Ramos (cell line): ENCODE results near the gene LRRC55.

Experiments used
- in situ Hi-C: fragments of 300-500 bp; cut with MboI; formaldehyde crosslinking; loops from one replicate; pipeline ENCODE4 v1.14.3; 2022; ENCODE audit warnings: low sequenced_read_pairs; ENCODE audit not compliant: unreplicated experiment

Gene LRRC55, protein sequence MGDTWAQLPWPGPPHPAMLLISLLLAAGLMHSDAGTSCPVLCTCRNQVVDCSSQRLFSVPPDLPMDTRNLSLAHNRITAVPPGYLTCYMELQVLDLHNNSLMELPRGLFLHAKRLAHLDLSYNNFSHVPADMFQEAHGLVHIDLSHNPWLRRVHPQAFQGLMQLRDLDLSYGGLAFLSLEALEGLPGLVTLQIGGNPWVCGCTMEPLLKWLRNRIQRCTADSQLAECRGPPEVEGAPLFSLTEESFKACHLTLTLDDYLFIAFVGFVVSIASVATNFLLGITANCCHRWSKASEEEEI

DNA sequence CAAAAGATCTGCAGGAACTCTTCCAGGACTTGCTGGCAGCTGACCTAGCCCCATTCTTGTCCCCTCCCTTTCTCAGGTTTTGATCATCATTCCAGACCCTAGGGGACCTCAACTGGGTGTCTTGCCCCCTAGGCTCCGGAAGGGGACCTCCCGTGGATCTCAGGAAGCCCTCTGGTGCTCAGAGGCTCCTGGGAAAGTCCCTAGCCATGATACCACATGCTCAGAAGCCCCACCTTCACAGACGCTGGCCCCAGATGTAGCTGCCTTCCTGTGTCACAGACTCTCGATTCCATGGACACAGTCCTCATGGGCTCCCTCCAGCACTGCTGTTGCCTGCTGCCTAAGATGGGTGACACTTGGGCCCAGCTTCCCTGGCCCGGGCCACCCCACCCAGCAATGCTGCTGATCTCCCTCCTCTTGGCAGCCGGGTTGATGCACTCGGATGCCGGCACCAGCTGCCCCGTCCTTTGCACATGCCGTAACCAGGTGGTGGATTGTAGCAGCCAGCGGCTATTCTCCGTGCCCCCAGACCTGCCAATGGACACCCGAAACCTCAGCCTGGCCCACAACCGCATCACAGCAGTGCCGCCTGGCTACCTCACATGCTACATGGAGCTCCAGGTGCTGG, at the start of gene LRRC55:
Gene LRRC55 (plus strand): TSS at position 276 of the 628 bp plus-strand sequence. CDS start 70 bp downstream, at position 346.
- in situ Hi-C loops = no loop called here

DNA sequence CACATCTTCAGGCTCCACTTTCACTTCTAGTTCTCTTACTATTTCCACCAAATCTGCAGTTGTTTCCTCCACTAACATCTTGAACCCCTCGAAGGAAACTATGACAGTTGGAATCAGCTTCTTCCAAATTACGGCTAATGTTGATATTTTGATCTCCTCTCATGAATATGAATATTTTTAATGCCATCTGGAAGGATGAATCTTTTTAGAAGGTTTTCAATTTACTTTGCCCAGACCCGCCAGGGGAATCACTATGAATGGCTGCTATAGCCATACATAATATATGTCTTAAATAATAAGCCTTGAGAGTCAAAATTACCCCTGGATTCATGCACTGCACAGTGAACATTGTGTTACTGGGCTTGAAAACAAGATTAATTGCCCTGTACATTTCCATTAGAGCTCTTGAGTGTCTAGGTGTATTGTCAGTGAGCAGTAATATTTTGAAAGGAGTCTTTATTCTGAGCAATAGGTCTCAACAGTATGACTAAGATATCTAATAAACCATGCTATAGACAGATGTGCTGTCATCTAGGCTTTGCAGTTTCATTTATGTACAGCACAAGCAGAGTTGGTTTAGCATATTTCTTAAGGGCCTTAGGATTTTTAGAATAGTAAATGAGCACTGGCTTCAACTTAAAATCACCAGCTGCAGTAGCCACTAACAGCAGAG, 48.3 kb upstream of the LRRC55 start:
- in situ Hi-C loops = no loop called here

DNA sequence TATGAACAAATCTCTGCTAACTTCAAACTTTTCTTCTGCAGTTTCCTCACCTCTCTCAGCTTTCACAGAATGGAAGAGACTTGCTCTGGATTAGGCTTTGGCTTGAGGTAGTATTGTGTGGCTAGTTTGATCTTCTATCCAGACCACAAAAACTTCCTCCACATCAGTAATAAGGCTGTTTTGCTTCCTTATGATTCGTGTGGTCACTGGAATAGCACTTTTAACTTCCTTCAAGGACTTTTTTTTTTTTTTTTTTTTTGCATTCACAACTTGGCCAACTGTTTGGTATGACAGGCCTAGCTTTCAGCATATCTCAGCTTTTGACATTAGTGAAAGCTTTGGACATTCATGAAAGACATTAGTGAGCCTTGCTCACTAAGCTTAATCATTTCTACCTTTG, 47.5 kb upstream of the LRRC55 start:
- in situ Hi-C loops = no loop called here

DNA sequence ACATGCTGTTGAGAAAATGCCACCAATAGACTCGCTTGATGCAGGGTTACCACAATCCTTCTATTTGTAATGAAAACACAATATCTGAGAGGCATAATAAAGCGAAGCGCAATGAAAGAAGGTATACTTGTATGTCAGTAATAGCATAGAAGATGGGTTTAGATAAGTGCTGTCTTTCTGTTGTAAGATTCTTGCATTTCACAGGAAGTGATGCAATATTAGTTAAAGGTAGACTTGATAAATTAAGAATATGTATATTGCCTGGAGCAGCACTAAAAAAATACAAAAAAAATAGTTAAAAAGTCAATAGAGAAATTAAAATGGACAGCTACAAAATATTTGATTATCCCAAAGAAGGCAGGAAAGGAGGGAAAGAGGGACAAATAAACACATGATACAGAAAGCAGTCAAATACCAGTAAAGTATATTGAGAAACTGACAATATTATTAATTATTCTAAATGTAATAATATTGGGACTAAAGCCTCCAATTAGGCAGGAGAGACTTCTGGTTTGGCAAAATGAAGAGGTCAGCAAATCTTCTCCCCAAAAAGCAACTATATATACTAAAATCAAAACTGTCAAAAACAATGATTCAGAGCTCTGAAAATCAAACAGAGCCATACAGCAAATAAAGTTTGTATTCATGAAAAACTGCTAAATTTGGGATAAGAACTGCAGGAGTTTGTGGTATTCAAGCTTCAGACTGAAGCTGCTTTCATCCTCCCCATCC, 46.6 kb upstream of the LRRC55 start:
- in situ Hi-C loops = no loop called here

DNA sequence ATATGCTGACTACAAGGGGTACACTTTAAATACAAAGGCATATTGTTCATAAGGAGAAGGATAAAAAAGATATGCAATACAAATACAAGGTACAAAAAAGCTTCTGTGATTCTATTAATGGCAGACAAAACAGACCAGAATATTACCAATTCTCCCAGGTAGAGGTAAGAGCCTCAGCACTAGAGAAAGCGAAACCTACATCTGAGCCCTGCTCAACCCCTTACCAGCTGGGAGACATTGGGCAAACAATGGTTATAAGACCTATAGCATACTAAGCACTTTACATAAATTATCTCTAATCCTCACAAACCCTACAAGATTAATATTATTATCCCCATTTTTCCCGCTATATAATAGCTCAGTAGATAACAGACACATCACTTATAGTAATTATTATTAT, 41.2 kb upstream of the LRRC55 start:
- in situ Hi-C loops = no loop called here

DNA sequence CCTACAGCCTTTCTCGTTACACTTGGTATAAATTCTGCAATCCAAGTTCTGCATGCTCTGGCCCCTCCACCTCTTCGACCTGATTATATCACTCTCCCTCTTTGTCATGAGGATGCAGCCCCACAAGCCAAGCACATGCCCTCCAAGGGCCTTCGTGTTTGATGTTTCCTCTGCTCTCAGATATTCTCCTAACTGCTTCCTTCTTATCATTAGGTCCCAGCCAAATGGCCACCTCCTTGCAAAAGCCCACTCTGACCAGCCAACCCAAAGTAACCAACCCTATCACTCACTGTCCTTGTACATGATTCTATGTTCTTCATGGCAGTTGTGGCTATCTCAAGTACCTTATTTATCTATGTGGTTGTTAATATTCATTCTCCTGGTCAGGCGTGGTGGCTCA, 38.3 kb upstream of the LRRC55 start:
- in situ Hi-C loops = no loop called here

DNA sequence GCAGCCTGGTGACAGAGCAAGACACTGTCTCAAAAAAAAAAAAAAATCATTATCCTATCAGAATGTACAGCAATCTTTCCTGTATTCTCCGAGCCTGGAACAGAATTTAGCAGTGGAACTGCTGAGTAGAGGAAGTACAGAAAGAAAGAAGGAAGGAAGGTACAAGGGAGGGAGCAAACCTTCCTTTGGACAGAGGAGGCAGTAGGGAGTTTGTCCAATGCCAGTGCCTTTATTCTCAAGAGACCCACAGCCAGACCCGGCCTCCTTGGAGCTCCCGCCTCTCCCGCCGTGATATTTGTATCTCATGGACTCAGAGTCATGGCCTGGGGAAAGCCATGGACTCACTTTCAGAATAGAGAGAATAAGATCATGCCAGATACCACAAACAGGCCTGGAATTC, 37.7 kb upstream of the LRRC55 start:
- in situ Hi-C loops = no loop called here

DNA sequence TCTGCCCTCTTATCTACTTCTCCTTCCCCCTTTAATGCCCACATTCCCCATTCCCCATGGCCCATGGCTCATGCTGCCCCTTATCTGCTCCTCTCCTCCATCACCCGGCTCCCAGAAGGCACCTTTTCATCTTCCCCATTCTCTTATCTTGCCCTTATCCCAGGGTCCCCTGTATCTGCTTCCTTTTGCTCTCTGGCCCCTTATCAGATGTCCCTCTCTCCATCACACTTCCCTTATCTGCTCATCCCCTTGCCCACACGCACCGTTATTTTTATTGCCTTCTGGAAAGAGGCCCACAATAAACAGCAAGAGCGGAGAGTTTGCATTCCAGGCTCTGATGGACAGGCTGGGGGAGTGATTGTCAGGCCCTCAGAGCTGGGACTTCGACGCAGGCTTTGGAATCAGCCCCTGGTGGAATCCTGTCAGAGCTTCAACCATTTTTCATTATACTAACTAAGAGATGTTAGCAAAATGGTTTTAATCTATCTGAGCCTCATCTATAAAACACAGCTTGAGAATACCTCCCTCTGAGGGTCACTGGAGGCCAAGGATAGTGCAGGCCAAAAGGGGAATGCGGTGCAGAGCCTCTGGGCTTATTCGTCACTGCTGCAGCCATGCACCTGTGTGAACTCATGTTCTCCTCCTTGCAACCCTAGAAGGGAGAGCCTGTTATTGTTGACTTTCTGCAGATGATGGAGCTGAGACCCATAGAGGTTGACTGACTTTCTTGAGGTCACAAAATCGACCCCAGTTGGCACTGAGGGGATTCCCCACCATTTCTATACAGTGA, 37.0 kb upstream of the LRRC55 start:
- in situ Hi-C loops = no loop called here

DNA sequence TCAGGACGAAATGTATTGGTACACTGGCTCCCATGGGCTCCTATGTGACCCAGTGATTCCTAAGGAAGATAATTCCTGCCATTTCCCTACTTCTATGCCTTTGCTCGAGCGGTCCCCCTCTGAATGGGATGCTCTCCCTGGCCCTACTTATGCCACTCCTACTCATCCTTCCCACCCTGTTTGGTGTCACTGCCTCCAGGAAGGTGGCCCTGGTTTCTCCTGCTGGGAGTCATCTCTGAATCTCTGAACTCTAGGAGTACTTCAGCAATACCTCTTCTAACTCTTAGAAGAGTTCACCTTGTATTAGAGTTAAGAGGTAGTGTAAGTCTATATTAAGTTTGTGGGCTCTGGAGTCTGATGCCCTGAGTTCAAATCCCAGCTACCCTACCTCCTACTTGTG, 35.5 kb upstream of the LRRC55 start:
- in situ Hi-C loops = no loop called here

DNA sequence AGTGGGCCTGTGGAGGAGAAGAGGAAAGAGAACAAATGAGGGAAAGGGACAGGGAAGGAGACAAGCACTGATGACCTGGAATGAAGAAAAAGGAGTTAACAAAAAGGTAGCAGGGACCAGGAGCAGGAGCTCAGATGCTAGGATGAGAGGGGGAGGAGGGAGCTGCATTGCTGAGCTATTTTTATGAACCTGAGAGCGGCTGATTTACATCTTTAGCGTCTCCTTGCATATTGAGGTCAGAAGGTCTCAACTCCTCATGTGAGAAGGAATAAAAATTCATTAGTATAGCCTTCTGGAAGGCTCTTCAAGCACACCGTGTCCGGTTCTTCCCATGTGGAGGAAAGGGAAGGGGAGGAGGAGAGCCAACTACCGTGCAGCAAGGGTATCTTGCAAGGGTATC, 33.1 kb upstream of the LRRC55 start:
- in situ Hi-C loops = no loop called here

DNA sequence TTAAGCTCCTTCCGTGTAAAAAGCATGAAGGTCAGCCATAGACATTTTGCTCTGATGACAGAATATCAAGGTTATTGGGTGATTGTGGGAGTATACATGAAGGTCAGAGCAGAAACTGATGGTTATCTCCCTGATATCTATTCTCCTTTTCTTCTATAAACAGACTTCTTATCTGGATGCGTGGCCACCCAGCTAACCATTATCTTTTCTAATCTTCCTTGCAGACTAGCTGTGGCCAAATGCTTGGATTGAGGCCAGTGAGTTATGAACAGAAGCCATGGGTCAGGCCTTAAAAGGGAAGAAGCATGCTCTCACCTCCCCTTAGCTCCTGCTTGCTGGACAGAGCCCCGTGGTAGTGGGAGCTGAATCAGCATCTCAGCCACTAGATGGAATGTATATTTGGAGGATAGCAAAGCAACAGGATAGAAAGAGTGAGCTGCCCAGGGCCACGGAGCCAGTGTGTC, 31.3 kb upstream of the LRRC55 start:
- in situ Hi-C loops = no loop called here

DNA sequence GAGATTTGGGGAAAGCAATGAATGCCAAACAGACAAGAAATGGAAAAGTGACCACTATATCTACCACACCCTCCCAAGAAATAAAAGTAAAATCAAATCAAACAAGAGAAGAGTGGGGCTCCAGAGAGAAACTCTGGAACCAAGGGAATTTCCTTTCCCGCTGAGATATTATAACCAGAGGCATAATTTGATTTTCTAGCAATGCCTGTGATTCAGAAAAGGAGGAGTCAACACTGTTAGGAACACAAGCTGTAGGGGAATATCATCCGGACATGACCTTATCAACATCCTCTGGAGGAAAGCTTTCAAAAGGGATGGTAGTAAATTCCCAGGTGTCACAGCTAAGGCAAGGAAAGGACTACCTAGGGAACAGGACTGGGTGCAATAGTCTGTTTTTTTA, 29.6 kb upstream of the LRRC55 start:
- in situ Hi-C loops = no loop called here

DNA sequence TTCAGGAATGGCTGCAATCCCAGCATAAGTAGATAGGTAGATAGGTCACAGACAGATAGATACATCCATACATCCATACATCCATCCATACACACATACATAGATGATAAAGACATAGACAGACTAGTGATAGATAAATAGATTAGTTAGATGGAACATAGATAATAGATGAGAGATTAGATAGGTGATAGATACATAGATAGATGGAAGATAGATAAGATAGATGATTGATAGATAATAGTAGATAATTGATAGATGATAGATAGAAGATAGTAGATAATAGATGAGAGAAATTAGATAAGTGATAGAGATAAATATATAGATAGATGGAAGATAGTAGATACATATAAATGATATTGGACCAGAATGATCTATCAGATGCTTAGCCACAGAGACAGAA, 28.3 kb upstream of the LRRC55 start:
- in situ Hi-C loops = no loop called here

DNA sequence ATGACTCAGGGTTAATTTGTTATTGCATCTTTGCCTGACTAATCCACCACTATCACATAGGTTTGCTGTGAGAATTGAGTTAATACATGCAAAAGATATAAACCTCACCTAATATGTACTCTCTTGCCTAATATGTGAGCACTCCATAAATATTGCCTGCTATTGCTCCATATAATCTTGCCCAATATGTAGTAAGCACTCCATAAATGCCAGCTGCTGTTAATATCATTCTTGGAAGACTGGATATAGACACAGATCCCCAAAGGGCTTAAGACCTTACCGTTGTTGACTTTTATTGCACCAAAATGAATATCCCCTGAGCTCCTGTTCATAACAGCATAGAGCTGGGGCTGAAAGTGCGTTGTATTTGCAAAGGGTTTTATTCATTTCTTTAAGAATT, 27.0 kb upstream of the LRRC55 start:
- in situ Hi-C loops = no loop called here

DNA sequence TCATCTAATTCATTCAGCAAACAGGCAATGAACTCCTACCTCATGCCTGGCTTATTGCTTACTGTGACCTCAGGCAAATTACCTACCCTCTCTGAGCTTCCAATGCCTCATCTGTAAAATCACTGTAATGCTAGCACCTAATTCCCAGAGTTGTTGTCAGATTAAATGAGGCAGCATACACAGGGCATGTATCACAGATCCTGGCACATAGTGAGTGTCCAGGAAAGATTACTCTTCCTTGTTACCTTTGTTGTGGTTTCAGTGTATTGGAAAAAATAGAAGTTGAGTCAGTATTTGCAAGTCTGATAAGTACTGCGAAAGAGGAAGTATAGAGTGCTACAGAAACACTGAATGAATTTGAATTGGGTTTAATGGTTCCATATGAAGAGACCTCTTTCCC, 26.4 kb upstream of the LRRC55 start:
- in situ Hi-C loops = no loop called here

DNA sequence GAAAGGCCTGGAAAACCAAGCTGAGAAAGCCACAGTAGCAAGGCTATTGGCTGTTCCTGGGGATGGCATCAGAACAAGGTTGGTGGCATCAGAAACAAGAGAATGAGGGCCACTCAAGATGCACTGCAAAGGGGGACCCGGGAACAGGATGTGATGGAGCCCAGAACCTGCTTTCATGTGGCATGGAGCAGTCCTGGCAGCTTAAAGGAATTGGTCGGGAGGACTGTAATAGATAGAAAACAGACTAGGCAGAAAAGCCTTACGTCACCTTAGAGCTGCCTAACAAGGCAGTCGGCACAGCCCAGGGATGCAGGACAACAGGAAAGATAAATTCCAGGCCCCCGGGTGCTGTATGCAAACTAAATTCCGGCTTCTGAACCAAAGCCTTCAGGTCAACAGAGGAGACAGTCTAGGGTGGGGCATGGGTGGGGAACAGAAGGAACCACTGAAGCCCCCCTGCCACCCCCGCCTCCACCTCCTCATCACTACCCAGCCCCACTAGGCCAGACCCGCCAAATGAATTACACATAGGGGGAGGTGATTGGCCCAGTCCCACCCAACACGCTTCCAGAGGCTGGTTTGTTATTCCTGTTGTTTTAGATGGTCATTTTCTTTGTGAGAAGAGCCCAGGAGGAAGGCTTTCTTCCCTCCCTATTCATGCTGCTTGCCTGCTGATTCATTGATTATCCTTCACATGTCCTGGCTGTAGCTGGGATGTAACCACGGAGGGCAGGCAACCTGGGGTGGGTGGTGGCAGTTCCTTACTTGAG, 25.7 kb upstream of the LRRC55 start:
- in situ Hi-C loops = no loop called here

DNA sequence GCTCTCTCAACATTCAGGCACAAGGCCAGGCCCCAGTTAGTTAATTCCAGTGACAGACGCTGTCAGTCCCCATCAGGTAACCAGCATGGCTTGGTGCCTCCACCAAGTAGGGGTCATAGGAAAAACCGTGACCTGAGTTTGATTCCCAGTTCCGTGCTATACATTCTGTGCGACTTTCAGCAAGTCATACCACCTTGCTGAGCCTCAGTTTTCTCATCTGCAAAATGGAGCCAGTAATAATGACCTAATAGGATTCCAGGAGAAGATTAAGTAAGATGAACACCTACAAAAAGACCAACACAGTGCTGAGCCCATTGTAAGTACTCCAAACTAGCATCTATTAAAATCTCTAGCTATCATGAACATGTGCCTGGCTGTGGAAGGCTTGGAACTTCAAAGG, 24.8 kb upstream of the LRRC55 start:
- in situ Hi-C loops = no loop called here

DNA sequence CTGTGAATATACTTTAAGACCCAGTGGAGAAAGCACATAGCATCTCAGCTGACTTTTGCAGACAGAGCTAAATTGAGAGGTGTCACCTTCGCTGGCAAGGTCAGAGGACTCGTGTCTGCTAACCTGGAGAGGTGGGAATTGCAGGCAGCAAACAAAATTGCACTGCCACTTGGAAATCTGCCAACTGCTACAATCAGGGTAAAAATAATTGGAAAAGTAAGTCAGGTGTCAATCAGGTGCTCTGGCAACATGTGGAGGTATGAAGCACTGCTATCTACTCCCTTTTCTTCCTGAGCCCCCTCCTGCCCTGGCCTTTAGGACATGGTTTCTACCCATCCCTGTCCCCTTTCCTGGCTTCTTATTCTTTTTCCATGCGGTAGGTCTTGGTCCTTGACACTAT, 24.1 kb upstream of the LRRC55 start:
- in situ Hi-C loops = no loop called here

DNA sequence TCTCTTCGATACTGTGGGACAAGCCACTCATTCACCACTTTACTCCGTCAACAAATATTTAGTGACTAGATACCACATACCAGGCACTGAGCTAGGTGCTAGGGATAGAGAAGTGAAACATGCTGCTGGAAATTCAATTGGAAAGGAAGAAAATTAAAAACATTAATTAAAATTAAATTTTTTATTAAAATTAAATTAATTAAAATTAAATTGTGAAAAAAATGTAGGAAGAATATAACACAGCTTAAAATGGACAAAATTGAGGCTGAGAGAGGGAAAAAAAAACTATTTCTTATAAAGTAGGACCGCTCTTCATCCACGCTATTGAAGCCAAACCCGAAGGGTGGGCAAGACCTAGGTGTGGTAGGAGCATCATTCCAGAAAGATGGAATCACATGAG, 23.6 kb upstream of the LRRC55 start:
- in situ Hi-C loops = no loop called here
